ENCODE results near the gene LAPTM4A.

DNA sequence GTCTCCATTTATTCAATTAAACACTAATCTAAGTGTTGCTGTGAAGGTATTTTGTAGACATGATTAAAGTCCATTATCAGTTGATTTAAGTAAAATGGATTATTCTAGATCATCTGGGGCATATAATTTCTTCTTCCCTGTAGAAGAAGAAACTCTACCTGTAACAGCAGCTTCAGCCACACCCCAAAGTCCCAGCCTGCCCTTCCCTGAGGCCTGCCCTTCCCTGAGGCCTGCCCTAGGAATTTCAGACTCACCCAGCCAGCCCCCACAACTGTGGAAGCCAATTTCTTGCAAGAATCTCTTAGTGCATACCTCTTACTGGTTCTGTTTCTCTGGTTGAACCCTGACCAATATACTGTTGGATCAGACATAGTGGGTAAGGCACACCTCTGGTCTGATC, 13.4 kb upstream of the LAPTM4A start:
- TF ChIP-seq, protein P1, sequence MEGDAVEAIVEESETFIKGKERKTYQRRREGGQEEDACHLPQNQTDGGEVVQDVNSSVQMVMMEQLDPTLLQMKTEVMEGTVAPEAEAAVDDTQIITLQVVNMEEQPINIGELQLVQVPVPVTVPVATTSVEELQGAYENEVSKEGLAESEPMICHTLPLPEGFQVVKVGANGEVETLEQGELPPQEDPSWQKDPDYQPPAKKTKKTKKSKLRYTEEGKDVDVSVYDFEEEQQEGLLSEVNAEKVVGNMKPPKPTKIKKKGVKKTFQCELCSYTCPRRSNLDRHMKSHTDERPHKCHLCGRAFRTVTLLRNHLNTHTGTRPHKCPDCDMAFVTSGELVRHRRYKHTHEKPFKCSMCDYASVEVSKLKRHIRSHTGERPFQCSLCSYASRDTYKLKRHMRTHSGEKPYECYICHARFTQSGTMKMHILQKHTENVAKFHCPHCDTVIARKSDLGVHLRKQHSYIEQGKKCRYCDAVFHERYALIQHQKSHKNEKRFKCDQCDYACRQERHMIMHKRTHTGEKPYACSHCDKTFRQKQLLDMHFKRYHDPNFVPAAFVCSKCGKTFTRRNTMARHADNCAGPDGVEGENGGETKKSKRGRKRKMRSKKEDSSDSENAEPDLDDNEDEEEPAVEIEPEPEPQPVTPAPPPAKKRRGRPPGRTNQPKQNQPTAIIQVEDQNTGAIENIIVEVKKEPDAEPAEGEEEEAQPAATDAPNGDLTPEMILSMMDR (IDR thresholded peaks at IDR 0.05), result no peak
- TF ChIP-seq ZFX (IDR thresholded peaks at IDR 0.05; ENCODE audit: borderline replicate concordance), result no peak
